Muscle of arm (tissue), 12 donors: ENCODE data around the gene PRKCE. TPM values are rescaled to one million over a fixed set of nuclear protein-coding genes. Genes with fewer than 3 reads are reported as not detected.
A peak's percentile ranks its signal among the peaks of the same experiment; 100 is the strongest.

Experiments used
- DNase-seq: peaks from one replicate; pipeline ENCODE4 v3.0.0-alpha.2; 2013
- polyA plus RNA-seq, 12 donors: library from polyadenylated mRNA; unstranded; fragments of 120-200 nt; gene quantifications; one replicate each; pipeline ENCODE4 v1.2.1, GENCODE V29; 2013; ENCODE audit not compliant: insufficient read length in 12 of 12

PRKCE gene
- polyA plus RNA-seq, 12 donors: 4.5 to 17.3 (median 5.4) TPM; not detected in 1

DNA sequence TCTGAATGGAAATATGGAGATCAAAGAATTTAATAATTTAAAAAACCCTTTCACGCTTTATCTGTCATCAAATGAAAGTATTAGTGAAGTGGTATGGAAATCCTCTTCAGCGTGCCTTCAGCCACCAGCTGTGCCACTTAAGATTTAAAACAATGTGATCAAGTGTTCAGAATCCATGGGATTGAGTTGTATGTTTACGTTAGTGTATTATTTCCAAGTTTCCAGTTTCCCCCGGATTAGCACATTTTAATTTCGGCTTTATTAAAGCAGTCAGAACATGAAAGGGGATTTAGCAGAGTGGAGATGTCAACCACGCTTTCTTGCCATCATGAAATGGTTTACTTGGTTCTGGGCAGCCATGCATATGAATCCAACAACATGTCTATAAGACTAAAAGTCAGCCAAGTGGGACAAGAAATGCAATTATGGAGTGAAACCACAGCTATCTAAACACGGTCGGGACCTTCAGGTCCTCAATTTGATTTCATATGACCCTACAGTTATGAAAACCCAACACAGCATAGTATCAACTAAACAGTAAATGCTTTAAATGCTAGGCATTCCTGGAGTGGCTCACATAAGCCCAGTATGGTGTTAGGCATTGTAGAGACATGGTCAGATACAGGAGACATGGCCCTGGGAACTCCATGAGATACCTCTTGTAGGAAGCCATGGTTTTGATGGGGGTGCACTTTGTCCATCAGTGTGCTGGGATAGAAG is 420.8 kb downstream of the PRKCE start:
- DNase-seq: no peak

DNA sequence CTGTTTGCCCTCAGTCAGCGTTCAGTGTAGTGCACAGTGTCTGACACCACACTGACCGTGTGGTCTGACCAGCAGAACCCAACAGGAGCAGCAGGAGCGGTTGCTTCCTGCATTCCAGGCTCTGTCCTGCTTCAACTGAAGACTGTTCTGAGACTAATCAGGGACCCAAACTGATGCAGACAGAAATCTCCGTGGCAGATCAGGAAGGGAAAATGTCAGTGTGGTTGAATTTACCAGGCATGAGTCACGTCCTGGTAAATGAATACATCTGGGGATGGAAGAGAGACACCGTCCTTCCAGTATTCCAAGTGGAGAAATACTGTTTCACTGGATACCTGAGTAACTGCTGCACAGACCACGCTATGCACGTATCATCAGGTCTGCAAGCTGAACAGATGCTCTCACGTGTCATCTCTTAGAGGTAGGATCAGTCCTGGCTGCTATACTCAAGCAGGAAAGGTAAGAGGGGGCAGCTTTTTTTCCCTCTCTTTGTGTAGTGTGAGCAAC is 422.1 kb downstream of the PRKCE start:
- DNase-seq: no peak

DNA sequence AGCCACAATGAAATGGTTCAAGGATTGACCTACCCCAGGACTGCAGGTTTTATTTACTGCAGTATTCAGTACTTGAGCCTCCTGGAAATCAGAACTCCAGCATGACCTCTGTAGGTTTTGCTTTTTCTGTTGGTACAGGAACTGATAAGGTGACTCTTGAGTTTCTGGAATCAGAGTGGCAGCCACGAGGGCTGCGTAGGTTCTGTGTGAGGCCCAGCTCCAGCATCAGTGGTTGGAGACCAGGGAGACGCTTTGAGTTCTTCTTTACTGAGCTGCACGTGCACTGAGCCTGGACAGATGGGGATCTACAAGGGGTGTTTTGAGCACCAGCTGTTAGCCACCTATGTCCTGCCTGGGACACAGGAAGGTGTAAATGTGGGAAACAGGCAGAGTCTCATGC is 423.0 kb downstream of the PRKCE start:
- no peak for DNase-seq

DNA sequence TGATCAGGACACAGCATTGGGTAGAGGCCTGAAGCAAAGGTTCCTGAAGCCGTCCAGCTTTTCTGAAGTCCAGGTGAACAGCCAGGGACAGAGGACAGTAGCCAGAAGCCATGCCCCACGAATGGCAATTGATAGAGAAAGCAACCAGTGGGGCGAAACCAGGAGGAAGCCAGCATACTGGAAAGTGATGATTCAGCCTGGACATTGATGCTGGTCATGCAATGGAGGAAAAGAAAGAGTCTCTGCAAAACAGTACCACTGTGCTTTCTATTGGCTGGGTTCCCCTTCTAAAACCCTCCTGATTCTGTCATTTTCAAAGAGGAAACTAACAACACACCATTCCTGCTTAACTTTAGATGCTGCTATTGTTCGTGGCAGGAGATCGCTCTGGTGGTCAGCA is 424.4 kb downstream of the PRKCE start:
- DNase-seq: no peak

DNA sequence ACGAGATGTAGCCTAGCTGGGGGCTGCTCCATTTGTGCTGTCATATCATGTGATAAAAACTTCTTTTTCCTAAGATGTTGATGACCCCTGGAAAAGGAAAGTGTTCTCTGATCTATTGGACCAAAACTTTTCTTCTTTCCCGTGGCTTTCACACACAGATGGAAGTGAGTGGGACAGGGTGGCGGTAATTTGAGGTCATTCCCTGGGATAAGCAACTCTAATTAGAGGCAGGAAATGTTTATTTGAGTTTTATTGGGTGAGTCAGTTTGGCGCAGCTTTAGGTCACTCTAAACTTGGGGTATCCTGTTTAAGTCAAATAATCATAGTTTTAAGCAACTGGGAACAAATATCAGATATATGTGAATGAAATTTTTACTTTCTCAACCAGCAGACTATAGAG is 424.8 kb downstream of the PRKCE start:
- DNase-seq: no peak

DNA sequence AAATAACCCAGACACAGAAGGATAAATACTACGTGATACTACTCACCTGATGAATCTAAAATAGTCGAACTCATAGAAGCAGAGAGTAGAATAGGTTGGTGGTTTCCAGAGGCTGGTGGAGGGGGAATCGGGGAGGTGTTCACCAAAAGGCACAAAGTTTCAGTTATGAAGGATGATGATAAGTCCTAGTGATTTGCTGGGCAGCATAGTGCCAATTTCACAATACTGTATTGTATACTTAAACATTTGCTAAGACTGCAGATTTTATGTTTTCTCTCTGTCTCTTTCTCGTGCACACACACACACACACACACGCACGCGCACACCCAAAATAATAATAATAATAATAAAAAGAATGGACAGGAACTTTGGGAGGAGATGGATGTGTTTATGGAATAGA is 425.4 kb downstream of the PRKCE start:
- DNase-seq: no peak

DNA sequence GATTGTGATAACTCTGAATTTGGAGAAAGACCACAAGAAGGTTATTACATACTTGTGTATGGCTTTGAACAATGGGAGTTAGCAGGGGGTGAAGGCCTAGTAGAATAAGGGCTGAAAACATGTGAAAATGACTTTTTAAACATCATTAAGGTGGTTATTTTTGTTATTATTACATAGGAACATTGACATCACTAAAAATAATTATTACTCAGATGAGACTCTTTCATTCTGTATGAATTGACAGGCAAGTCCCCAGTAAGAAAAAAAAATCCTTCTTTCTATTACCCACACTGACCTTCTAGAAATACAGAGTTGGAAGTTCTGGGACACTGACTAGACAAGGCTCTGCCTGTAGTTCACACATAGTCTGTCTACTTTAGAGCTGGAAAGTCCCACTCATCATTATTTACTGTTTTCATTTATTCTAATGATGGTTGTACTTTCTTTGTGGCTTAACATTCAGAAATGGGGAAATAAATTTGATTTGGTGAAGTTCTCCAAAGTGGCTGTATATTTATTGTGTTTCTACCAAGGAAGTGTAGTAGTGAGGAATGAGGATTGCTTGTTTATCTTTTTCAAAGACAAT is 426.1 kb downstream of the PRKCE start:
- no peak for DNase-seq

DNA sequence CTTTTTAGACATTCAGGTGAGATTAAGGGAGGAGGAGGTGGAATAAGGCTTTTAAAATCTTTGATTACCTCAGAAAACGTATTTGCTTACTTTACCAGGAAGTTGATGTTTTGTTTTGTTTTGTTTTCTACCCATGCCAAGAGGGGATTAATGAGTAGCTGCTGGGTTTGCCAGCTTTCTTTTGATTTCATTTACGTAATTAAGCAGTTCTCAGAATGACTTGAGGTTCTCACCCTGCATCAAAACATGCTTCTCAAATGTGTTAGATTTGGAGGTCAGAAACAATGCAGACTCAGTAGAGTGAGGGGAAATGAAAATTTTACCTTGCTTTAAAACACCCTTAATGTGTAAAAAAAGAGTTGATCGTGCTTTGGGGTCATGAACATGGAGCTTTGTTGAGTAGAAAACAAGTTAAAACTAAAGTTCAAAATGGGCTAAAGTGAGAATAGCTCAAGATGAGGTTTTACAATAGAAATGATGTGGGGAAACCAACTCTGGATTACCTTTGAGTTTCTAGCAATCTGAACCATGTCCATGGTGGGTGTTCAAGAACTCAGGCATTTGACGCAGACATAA is 428.6 kb downstream of the PRKCE start:
- DNase-seq: no peak

DNA sequence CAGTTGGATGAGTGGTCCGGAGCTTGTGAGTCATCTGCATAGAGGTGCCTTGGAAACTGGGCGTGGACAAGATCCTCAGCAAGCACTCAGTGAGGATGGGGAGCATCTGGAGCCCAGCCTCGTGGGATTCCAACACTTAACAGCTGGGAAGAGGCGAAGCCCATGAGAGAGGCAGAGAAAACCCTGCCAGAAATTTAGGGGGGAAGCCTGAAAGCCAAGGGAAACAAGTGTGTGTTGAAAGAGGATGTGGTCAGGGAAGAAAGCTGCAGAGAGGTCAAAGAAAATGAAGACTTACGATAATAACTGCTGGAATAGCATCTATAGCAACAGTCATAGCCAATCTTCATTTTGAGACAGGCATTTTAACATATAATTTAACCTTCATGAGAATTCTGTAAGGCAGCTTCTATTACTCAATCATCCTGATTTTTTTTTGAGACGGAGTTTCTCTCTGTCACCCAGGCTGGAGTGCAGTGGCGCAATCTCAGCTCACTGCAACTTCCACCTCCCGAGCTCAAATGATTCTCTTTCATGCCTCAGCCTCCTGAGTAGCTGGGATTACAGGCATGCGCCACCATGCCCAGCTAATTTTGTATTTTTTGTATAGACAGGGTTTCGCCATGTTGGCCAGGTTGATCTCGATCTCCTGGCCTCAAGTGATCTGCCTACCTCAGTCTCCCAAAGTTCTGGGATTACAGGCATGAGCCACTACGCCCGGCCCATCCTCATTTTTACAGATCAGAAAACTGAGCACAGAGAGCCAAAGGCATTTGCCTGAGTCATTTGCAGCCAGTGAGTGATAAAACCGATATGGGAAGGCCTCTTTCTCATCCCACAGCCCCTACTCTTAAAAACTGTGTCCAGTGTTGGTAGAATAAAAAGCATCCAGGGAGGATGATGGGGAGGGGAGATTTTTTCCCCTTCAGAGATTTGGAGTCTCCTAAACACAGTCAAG is 431.3 kb downstream of the PRKCE start:
- DNase-seq: no peak

DNA sequence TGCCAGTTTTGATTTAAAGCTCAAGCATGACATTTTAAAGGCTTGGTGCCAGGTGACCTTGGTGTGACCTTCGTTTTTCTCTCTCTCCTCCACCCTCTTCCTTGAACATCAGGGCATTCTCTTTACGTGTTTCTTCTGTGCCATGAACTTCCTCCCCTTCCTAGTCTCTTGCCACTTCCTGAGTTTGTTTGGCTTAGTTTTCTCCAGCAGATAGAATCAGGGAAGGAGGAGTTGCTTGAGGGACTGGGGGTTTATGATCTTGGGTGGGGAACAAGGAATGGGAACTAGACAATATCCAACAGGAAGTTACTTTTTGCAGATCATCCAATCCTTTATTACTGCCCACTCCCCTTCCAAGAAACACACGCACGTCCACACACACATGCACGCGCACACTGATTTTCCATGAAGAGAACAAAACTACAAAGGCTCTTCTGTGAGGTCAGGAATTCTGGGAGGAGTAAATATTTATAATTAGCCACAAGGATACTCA is 435.1 kb downstream of the PRKCE start:
- DNase-seq: no peak

DNA sequence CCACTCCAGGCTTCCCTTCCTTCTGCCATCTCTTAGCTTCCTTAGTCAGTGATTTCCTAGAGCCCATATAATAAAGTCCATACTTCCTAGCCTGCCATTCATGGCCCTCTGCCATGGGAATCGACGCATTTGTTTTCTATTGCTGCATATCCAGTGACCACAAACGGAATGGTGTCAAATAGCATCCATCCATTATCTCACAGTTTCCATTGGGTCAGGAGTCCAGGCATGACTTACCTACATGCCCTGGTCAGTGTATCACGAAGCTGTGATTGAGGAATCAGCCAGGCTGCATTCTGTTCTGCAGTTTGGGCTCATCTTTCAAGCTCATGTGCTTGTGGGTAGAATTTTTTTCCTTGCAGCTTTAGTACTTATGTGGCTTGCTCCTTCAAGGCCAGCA is 436.0 kb downstream of the PRKCE start:
- DNase-seq: no peak

DNA sequence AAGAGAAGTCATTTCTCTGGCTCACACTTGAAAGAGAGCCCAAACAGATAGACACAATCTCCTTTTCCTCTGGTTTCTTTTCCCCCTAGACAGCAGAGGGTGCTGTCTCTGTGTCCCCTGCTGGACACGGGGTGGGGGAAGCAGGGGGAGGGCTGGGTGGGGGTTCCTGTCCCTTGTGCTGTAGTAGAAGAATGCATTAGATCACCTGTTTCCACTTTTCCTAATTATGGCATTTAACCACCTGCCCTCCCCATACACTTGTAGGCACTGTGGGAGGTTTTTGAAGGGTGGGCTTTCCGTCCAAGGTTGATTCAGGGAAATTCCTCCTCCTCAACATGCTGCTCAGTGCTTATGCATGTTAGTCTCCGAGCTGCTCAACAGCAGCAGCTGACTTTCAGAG is 439.5 kb downstream of the PRKCE start:
- no peak for DNase-seq

DNA sequence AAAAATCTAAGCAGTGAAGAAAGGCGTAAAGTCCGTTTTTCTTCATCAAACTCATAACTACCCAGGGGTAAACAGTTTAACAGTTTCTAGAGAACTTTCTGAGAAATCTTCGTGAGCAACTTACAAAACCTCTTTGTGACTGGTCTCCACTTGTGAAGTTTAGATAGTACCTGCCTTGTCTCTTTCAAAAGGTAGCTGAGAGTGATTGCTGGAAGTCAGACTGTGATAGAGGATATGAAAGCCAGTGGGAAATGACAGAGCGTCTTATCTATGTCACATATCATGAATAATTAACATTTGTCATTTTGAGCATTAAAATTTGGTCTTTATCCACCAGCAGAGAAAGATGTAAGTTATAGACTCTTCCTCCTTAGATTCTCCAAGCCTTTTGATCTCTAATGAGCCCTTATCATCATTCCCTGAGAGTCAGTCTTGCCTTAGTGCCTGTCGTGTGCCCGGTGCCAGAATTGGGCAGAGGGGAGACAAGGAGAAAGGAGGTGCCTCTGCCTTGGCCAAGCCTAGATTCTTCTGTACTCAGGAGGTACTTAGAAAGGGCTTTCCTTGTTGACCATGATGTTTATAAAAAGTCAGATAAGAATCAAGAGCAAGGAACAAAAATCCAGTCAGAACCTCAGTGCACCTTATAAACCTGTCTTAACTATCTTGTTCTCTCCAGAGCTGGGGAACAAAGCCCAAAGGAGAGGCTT is 440.6 kb downstream of the PRKCE start:
- no peak for DNase-seq

DNA sequence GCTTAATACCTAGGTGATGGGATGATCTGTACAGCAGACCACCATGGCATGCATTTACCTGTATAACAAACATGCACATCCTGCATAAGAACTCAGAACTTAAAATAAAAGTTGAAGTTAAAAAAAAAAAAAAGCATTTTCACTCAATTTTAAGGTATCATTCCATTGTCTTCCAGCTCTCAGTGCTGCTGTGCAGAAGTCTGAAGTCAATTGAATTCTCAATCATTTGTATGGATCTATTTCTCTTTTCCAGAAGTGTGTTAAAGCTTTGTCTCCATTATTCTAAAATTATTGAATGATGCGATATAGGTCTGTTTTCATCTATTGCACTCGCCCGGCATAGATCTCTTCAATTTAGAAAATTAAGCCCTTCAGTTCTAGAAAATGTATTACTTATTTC is 443.2 kb downstream of the PRKCE start:
- DNase-seq: no peak

DNA sequence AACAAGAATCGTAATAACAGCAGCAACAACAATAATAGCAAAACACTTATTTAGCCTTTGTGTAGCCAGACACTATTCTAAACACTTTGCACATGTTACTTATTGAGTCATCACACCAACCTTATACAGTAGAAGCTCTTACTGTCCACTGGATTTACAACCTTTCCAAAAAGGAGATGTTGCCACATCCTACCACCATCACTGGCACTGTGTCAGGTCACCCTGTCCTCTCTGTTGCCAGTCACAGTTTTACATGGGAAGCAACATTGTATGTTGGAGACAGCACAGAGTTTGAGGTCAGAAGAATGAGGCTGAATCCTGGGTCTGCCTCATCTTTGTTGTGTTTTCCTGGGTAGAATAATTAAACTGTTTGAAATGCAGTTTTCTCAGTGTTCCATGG is 444.4 kb downstream of the PRKCE start:
- no peak for DNase-seq

DNA sequence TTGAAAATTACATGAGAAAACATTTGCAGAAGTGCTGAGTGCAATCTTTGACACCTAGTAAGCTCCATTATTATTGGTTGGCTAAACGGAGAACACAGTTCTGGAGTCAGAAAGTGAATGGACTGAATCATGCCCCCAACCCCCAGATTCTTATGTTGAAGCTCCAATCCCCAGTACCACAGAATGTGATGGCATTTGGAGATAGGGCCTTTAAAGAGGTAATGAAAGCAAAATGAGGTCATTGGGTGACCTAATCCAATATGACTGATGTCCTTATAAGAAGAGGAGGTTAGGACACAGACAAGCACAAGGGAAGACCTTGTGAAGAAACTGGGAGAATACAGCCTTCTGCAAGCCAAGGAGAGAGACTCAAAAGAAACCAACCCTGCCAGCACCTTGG is 444.8 kb downstream of the PRKCE start:
- no peak for DNase-seq

DNA sequence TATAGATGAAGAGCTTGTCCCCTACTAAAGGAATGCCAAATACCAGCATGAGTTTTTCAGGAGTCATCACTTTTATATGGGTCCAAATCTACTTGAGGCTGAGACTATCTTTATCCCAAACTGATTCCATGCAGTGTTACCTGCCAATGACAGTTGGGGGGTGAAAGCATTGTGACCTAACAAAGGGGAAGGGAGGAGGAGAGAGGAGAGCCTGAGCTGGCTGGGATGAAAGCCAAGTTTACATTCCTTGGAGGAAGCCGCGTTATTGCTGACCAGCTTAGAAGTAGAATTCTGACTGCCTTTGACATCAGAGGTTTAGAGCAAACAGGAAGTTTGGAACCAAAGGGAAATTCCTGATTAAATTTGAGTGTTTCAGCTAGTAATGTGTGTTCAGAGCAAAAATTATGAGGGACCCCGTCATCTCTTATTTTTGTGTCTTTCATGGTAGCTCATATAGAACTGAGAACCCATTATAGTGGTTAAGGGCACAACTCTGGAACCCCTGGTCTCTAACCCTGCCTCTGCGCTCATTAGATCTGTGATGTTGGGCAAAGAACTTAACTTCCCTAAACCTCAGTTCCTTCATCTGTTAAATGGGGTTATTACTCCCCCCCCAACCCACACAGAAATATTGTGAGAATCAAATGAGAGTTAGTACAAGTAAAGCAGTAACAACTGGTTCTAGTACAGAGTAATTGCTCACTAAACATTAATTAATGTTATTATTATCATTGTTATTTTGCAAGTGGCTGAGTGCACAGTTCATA is 446.4 kb downstream of the PRKCE start:
- DNase-seq: peak; percentile 87

DNA sequence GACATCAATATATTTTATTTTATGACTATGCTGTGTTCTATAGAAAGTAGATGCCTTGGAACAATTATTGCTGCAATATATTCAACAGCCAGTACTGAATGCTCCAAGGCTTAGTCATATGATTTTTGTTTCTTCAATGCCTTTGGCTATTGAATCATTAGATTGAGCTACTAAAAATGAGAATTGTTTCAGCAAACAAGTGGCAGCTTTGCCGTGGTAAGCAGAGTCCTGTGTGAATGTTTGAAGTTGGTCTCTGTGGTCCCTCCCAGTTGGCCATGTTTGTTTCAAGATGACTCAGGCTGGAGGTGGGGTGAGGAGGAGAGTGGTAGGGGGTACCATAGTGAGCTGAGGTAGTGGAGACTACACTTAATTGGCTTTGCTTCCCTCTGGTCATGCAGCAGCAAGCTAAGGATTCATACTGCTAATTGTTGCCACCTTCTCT is 447.2 kb downstream of the PRKCE start:
- no peak for DNase-seq

DNA sequence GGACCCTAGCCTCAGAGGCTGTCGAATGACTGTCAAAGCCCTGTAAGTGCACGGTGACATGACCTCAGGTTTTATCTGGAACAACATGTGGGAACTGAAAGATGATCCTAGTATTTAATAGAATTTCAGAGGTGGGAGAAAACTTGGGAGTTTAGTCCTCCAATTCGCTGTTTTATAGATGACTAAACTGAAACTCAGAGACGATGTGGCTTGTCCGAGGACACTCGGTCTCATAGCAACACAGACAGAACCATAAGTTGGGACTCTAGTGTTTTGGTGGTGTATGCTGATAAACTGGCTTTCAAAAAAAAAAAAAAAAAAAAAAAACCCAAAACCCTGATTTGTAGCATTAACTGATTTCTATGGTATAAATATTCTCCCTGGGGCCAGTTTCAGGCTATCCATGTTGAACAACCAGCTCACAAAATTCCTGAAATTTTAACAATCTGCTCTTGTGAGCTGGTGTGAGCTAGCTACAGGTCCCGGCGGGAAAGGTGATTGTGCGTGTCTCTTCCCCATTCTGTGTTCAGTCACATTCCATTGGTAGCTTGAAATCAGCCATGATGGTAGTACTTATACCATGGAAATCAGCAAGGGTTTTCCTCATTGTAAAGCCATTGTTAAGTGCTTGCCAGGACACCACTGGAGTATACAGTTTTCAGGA is 450.2 kb downstream of the PRKCE start:
- no peak for DNase-seq

DNA sequence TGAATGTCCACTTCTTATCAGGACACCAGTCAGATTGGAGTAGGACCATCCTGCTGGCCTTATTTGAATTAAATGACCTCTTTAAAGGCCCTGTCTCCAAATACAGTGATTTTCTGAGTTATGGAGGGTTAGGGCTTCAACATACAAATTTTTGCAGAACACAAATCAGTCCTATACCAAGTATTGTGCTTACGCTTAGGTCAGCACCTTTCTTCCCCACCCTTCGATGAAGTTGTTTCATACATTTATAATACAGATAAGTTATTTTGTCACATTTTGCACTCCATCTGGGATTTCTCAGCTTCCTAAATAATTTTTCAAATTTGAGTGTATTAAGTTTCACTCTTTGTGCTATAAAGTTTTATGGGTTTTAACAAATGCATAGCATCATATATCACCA is 455.2 kb downstream of the PRKCE start:
- DNase-seq: no peak
